ENCODE data around the gene ANKRD13C. TPM values are rescaled to one million over a fixed set of nuclear protein-coding genes. Genes with fewer than 3 reads are reported as not detected.

The ANKRD13C gene
- total and polyA plus RNA-seq, 4 donors, result 8.7 to 52.8 (median 13.7) TPM

GRCh38 chr1:70331962-70332361 is 22.6 kb downstream of the ANKRD13C start:
- Histone ChIP-seq H3K9me3 (ENCODE audit: control insufficient read depth in 4 of 4, insufficient read depth in 3 of 4, low read length in 3 of 4) (no peaks in the 10 kb centered on the region), H3K27ac (ENCODE audit: low read depth in 1 of 2, low read length in 1 of 2) (no peak overlapping the region), H3K9ac (ENCODE audit: insufficient read depth in 1 of 2, low read length in 2 of 2) (no peak overlapping the region), H3K36me3 (ENCODE audit: control insufficient read depth in 4 of 4, insufficient read depth in 4 of 4, low read length in 4 of 4) (peaks cover 0 to 14% (median 1%) of the 10 kb centered on the region in 4 donors), H3K27me3 (ENCODE audit: control insufficient read depth in 3 of 3, insufficient read depth in 3 of 3, low read length in 2 of 3) (no peaks in the 10 kb centered on the region), H3K4me3 (no peak overlapping the region), H3K4me1 (ENCODE audit: control insufficient read depth in 5 of 5, insufficient read depth in 5 of 5, low read length in 5 of 5) (peaks cover 0 to 2% (median 0%) of the 10 kb centered on the region in 5 donors)
- DNase-seq (no peak), ATAC-seq (ENCODE audit: insufficient read depth, low FRiP score) (peak; percentile 47)
- no peak for TF ChIP-seq CTCF (IDR thresholded peaks at IDR 0.05; ENCODE audit: control extremely low read depth, extremely low read depth)

GRCh38 chr1:70327306-70328076 is 27.0 kb downstream of the ANKRD13C start:
- no peak for ATAC-seq (ENCODE audit: insufficient read depth, low FRiP score)
- no peaks in the 10 kb centered on the region for H3K9me3 ChIP-seq (ENCODE audit: control insufficient read depth in 4 of 4, insufficient read depth in 3 of 4, low read length in 3 of 4)
- no peak for TF ChIP-seq CTCF (IDR thresholded peaks at IDR 0.05; ENCODE audit: control extremely low read depth, extremely low read depth)
- peaks cover 0 to 7% (median 1%) of the 10 kb centered on the region in 4 donors for H3K36me3 ChIP-seq (ENCODE audit: control insufficient read depth in 4 of 4, insufficient read depth in 4 of 4, low read length in 4 of 4)
- no peaks in the 10 kb centered on the region for H3K27me3 ChIP-seq (ENCODE audit: control insufficient read depth in 3 of 3, insufficient read depth in 3 of 3, low read length in 2 of 3)
- no peak overlapping the region for H3K9ac ChIP-seq (ENCODE audit: insufficient read depth in 1 of 2, low read length in 2 of 2)
- no peaks in the 10 kb centered on the region for H3K4me1 ChIP-seq (ENCODE audit: control insufficient read depth in 5 of 5, insufficient read depth in 5 of 5, low read length in 5 of 5)
- H3K4me3 ChIP-seq, result no peak overlapping the region
- no peak overlapping the region for H3K27ac ChIP-seq (ENCODE audit: low read depth in 1 of 2, low read length in 1 of 2)
- 96 to 97% methylated on average over 7 of the region's 7 CpGs for WGBS, 2 donors
- no peak for DNase-seq

- H3K4me1 ChIP-seq (ENCODE audit: control insufficient read depth in 5 of 5, insufficient read depth in 5 of 5, low read length in 5 of 5), result no peaks in the 10 kb centered on the region
- 98 to 100% methylated on average over 1 of the region's 1 CpG for WGBS, 2 donors
- DNase-seq, result no peak
- H3K27me3 ChIP-seq (ENCODE audit: control insufficient read depth in 3 of 3, insufficient read depth in 3 of 3, low read length in 2 of 3), result no peaks in the 10 kb centered on the region
- H3K9me3 ChIP-seq (ENCODE audit: control insufficient read depth in 4 of 4, insufficient read depth in 3 of 4, low read length in 3 of 4), result no peaks in the 10 kb centered on the region
- no peak overlapping the region for H3K4me3 ChIP-seq
- H3K36me3 ChIP-seq (ENCODE audit: control insufficient read depth in 4 of 4, insufficient read depth in 4 of 4, low read length in 4 of 4), result peaks cover 0 to 3% (median 2%) of the 10 kb centered on the region in 4 donors
- H3K27ac ChIP-seq (ENCODE audit: low read depth in 1 of 2, low read length in 1 of 2), result no peak overlapping the region
- no peak overlapping the region for H3K9ac ChIP-seq (ENCODE audit: insufficient read depth in 1 of 2, low read length in 2 of 2)
- TF ChIP-seq CTCF (IDR thresholded peaks at IDR 0.05; ENCODE audit: control extremely low read depth, extremely low read depth), result no peak
- no peak for ATAC-seq (ENCODE audit: insufficient read depth, low FRiP score)
Measured at GRCh38 chr1:70324683-70325082, 29.8 kb downstream of the ANKRD13C start.

GRCh38 chr1:70319750-70320149 is 34.8 kb downstream of the ANKRD13C start:
- Histone ChIP-seq H3K4me1 (ENCODE audit: control insufficient read depth in 5 of 5, insufficient read depth in 5 of 5, low read length in 5 of 5) (no peaks in the 10 kb centered on the region), H3K36me3 (ENCODE audit: control insufficient read depth in 4 of 4, insufficient read depth in 4 of 4, low read length in 4 of 4) (peaks cover 0 to 3% (median 0%) of the 10 kb centered on the region in 4 donors), H3K27ac (ENCODE audit: low read depth in 1 of 2, low read length in 1 of 2) (no peak overlapping the region), H3K9me3 (ENCODE audit: control insufficient read depth in 4 of 4, insufficient read depth in 3 of 4, low read length in 3 of 4) (no peaks in the 10 kb centered on the region), H3K4me3 (no peak overlapping the region), H3K9ac (ENCODE audit: insufficient read depth in 1 of 2, low read length in 2 of 2) (no peak overlapping the region), H3K27me3 (ENCODE audit: control insufficient read depth in 3 of 3, insufficient read depth in 3 of 3, low read length in 2 of 3) (no peaks in the 10 kb centered on the region)
- ATAC-seq (ENCODE audit: insufficient read depth, low FRiP score) (no peak), DNase-seq (no peak)
- no peak for TF ChIP-seq CTCF (IDR thresholded peaks at IDR 0.05; ENCODE audit: control extremely low read depth, extremely low read depth)

All from lung (tissue), 12 donors.